Adipocyte (in vitro differentiated cells): ENCODE data around the gene ITGAD.
A peak's percentile ranks its signal among the peaks of the same experiment; 100 is the strongest.

ENCODE experiments used
- DNase-seq: peaks from one replicate; pipeline ENCODE4 v3.0.0-alpha.2; 2015; ENCODE audit warnings: low read depth
- H3K27me3 ChIP-seq: replicated peaks from 2 replicates; pipeline ENCODE4 v1.7.0; 2013; ENCODE audit warnings: mild to moderate bottlenecking, low read length, moderate library complexity; ENCODE audit not compliant: control insufficient read depth, insufficient read depth
- H3K36me3 ChIP-seq: 2 replicates; pipeline ENCODE4 v1.7.0; 2013; ENCODE audit warnings: low read length, mild to moderate bottlenecking, moderate library complexity; ENCODE audit not compliant: control insufficient read depth, insufficient read depth, severe bottlenecking
- H3K4me1 ChIP-seq: 2 replicates; pipeline ENCODE4 v1.7.0; 2013; ENCODE audit warnings: mild to moderate bottlenecking, low read length, moderate library complexity; ENCODE audit not compliant: control insufficient read depth, insufficient read depth
- H3K4me3 ChIP-seq: 2 replicates; pipeline ENCODE4 v1.7.0; 2013; ENCODE audit warnings: mild to moderate bottlenecking, low read length, moderate library complexity
- H3K9ac ChIP-seq: 2 replicates; pipeline ENCODE4 v1.7.0; 2013; ENCODE audit warnings: mild to moderate bottlenecking, low read length, moderate library complexity
- H3K9me3 ChIP-seq: 2 replicates; pipeline ENCODE4 v1.7.0; 2013; ENCODE audit warnings: mild to moderate bottlenecking, low read length, moderate library complexity; ENCODE audit not compliant: control insufficient read depth

The ITGAD gene

GRCh38 chr16:31423801-31424200 lies 30.7 kb downstream of the ITGAD start:
- Histone ChIP-seq H3K4me3 (no peak overlapping the region), H3K27me3 (peaks cover 25% of the 10 kb centered on the region), H3K9me3 (peaks cover 39% of the 10 kb centered on the region), H3K9ac (no peak overlapping the region), H3K36me3 (no peaks in the 10 kb centered on the region), H3K4me1 (peaks cover 4% of the 10 kb centered on the region)
- DNase-seq = no peak

- no peak overlapping the region for H3K9ac ChIP-seq
- H3K27me3 ChIP-seq = peaks cover 20% of the 10 kb centered on the region
- H3K9me3 ChIP-seq = peaks cover 15% of the 10 kb centered on the region
- no peak for DNase-seq
- H3K4me1 ChIP-seq = peaks cover 4% of the 10 kb centered on the region
- H3K4me3 ChIP-seq = peak overlapping the region; percentile 66
- no peaks in the 10 kb centered on the region for H3K36me3 ChIP-seq
Measured at GRCh38 chr16:31427441-31428278, 34.5 kb downstream of the ITGAD start.

DNA sequence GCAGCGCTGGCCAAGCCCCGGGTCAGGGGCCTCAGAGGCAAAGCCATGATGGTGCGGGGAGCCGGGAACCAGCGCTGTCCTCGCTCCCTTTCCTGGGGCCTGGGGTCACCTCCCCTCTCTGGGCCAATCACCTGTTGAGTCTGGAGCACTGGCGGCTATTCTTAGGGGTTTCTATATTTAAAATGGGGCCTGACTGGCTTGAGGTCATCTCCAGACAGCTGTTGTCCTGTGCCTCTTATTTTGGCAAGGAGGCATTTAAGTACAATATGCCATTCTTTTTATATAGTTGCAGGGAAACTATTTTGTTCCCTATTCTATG lies 35.1 kb downstream of the ITGAD start, which contains the start of gene COX6A2:
Gene COX6A2 (minus strand): TSS at position 82 of the 319 bp plus-strand sequence. CDS start 35 bp downstream, at position 47.
- peaks cover 10% of the 10 kb centered on the region for H3K9me3 ChIP-seq
- peaks cover 17% of the 10 kb centered on the region for H3K27me3 ChIP-seq
- H3K4me3 ChIP-seq = peak within 1 kb of the TSS; percentile 66
- H3K4me1 ChIP-seq = peaks cover 4% of the 10 kb centered on the region
- H3K36me3 ChIP-seq = no peaks in the 10 kb centered on the region
- H3K9ac ChIP-seq = no peak within 1 kb of the TSS
- no peak for DNase-seq

DNA sequence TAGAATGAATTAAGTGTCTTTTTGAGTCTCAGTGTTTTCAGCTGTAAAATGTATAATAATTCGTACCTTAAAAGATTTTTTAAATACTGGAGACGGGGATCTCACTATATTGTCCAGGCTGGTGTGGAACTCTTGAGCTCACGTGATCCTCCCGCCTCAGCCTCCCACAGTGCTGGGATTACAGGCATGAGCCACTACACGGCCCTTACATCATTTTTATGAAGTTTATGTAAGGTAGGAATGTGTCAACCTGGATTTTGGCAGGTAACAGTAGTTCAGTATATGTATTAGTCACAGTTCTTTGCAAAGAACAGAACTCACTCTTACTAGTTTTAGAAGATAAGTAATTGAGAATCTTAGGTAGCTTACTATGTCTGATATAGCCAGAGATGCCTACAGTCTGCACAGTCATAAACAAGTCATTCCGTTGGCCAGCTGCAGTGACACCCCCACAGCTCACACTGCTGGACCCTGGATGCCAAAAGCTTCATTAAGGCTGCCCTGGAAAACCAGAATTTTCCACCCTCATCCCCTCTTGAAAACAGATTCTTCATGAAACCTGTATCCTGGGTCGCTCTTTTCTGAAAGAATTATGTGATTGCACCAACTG lies 35.6 kb downstream of the ITGAD start:
- H3K9me3 ChIP-seq = peaks cover 5% of the 10 kb centered on the region

DNA sequence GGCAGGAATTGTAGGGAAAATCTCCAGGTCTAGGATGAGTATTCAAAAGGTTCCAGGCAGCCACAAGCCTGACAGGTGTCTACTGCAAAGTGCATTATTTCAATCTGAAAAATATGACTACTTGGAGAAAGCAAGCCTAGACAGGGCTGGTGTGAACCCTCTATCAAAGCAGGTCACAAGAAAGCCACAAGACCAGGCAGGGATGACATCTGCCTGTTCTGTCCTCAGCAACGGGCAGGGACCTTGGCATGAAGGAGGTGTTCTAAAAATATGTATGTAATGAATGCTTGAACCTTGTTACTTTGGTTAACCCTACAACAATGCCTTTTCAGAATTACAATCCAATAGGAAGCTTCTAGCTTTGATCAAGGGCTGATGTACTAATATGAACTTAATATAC lies 36.2 kb downstream of the ITGAD start:
- Histone ChIP-seq H3K9ac (no peak overlapping the region), H3K9me3 (peaks cover 4% of the 10 kb centered on the region), H3K36me3 (no peaks in the 10 kb centered on the region), H3K4me1 (peaks cover 4% of the 10 kb centered on the region), H3K4me3 (no peak overlapping the region), H3K27me3 (peaks cover 6% of the 10 kb centered on the region)
- DNase-seq = no peak

More for the DNA sequence above, 35.6 kb downstream of the ITGAD start:
- Histone ChIP-seq H3K4me3 (no peak overlapping the region), H3K9ac (no peak overlapping the region), H3K36me3 (no peaks in the 10 kb centered on the region), H3K27me3 (peaks cover 12% of the 10 kb centered on the region), H3K4me1 (peaks cover 4% of the 10 kb centered on the region)
- DNase-seq = no peak

DNA sequence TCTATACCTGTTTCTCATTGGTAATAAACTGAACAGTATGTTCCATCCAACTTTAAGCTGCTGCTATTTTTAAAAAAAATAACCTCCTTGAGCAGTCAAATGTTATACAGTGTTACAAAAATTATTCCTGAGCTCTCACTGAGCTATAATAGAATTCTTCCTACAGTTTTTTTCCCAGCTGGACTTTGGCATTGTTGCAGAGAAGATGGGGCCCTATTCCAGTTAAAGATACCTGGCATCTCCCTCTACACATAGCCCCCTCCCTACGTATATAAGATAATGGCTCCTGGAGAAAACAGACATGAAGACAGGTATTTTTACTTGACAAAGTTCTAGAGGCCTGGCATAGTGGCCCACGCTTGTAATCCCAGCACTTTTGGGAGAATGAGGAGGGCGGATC lies 36.7 kb downstream of the ITGAD start:
- DNase-seq = no peak
- Histone ChIP-seq H3K4me3 (no peak overlapping the region), H3K9me3 (peaks cover 4% of the 10 kb centered on the region), H3K36me3 (no peaks in the 10 kb centered on the region), H3K9ac (no peak overlapping the region), H3K4me1 (peaks cover 4% of the 10 kb centered on the region), H3K27me3 (peaks cover under 1% of the 10 kb centered on the region)

DNA sequence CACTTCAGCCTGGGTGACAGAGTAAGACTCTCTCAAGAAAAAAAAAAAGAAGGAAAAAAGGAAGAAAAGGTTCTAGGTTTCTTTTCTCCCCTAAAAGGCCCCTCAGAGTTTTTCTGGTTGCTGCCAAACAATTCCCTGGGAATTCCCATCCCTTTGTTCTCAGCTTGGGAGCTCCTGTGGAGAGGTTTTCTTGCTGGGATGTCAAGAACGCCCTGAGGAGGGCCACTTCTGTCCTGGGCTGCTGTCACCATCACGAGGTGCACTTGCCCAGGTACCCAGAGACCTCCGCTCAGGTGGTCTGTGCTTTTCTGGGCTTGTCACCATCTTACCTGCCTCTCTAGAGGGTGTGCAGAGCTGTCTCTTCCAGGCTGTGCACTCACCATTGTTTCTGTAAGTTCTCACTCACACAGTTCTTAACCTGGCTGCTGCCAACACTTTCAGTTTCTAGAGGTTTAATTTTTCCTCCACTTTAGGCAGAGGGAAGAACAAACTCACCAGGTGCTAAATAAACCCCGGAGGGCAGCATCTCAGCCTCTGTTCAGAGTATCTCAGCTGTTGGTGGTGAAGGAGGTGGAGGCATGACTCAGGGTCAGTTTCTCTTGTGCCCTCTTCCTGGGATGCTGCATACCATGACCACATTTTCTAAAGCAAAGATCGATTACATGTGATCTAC lies 37.4 kb downstream of the ITGAD start:
- no peaks in the 10 kb centered on the region for H3K27me3 ChIP-seq
- H3K4me3 ChIP-seq = no peak overlapping the region
- no peak for DNase-seq
- H3K36me3 ChIP-seq = no peaks in the 10 kb centered on the region
- peaks cover 4% of the 10 kb centered on the region for H3K4me1 ChIP-seq
- H3K9ac ChIP-seq = no peak overlapping the region
- H3K9me3 ChIP-seq = peaks cover 4% of the 10 kb centered on the region

GRCh38 chr16:31435341-31436220 lies 42.4 kb downstream of the ITGAD start:
- Histone ChIP-seq H3K36me3 (no peaks in the 10 kb centered on the region), H3K9ac (no peak overlapping the region), H3K27me3 (no peaks in the 10 kb centered on the region), H3K4me1 (peaks cover 2% of the 10 kb centered on the region), H3K9me3 (no peaks in the 10 kb centered on the region), H3K4me3 (no peak overlapping the region)
- no peak for DNase-seq

- DNase-seq = no peak
- Histone ChIP-seq H3K36me3 (no peaks in the 10 kb centered on the region), H3K9me3 (no peaks in the 10 kb centered on the region), H3K27me3 (no peaks in the 10 kb centered on the region), H3K9ac (no peak overlapping the region), H3K4me3 (no peak overlapping the region), H3K4me1 (peaks cover 11% of the 10 kb centered on the region)
Measured at GRCh38 chr16:31436221-31437045, 43.3 kb downstream of the ITGAD start.

- no peak overlapping the region for H3K4me3 ChIP-seq
- no peak for DNase-seq
- H3K36me3 ChIP-seq = no peaks in the 10 kb centered on the region
- peaks cover 16% of the 10 kb centered on the region for H3K4me1 ChIP-seq
- H3K27me3 ChIP-seq = no peaks in the 10 kb centered on the region
- H3K9me3 ChIP-seq = no peaks in the 10 kb centered on the region
- H3K9ac ChIP-seq = no peak overlapping the region
Measured at GRCh38 chr16:31438414-31438813, 45.3 kb downstream of the ITGAD start.
